Activated CD8-positive, alpha-beta memory T cell treated with anti-CD3 and anti-CD28 coated beads for 48 hours (primary cell): ENCODE data around the gene EFHD2.
"Not testable (repeated sequence)": the region's sequence is repeated elsewhere in the genome, so short reads cannot be mapped to it uniquely, and the experiment has no call there.

Source experiments
- DNase-seq, 3 experiments: peaks; one replicate each; pipeline ENCODE4 v3.0.0-alpha.2; 2020; ENCODE audit warnings: low read depth in 2 of 3, low spot score in 2 of 3

EFHD2 gene

DNA sequence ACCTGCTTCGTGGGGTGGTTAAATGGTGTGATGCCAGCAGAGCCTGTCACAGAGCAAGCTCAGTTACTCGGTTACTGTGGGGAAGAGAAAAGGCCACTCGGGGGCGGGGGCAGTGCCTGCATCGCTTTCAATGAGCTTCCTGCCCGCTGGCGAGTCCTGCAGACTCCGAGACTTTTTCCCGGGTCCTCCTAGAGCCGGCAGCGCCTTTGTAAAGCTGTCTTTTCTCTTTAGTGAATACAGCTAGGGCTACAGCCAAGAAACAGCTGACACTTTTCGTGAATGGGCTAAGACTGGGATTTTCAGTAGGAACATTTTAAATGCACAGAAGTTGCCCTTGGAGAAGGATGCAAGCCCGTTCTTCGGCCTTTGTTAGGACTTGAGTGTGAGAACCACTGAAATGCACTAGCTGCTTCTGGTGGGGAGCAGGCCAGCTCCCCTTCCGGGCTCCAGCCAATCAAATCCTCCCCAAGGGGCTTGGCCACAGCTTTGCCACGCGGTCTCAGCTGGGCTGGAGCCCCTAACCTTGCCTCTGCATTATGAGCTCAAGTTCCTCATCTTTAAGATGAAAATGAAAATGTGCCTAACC lies 23.4 kb upstream of the EFHD2 start:
- no peak for DNase-seq

DNA sequence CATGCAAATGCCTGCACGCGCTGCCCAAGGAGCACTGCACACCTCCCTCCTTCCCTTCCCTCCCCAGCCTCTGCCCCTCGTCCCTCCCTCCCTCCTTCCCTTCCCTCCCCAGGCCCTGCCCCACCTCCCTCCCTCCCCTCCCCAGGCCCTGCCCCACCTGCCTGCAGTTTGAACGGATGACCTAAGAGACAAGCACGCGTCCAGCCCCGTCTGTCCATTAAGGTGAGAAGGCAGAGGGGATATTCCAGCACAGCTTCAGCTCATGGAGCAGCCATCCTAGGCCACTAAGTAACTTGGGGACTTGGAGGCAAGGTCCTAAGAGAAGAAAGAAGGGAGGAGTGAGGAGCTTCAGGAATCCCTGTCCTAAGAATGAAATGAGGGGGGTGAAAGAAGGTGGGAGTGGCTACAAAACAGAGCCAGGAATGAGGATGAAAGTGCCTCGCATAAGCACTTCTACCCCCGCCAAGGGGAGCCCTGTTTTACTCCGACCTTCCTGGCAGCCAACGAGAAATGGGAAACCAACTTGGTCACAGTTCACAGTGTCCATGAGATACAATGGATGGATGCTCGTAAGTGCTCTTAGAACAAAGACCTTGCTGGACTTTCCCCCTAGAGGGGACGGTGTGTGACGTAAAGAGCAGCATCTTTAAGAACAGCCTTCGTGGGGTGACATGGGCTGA lies 21.3 kb upstream of the EFHD2 start:
- DNase-seq: no peak

DNA sequence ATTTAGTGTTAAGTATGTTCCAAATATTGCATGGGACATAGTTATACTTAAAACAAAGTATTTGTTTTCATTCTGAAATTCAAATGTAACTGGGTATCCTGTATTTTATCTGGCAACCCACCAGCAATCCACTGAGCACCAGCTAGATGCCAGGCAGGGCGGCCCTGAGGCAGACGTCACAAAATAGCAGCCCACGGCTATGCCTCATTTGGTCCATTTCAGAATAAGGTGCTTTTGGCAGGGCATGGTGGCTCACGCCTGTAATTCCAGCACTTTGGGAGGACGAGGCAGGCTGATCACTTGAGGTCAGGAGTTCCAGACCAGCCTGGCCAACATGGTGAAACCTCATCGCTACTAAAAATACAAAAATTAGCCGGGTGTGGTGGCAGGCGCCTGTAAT lies 19.9 kb upstream of the EFHD2 start:
- not testable (repeated sequence) for DNase-seq

GRCh38 chr1:15390667-15391066 lies 19.0 kb upstream of the EFHD2 start:
- DNase-seq: no peak

DNA sequence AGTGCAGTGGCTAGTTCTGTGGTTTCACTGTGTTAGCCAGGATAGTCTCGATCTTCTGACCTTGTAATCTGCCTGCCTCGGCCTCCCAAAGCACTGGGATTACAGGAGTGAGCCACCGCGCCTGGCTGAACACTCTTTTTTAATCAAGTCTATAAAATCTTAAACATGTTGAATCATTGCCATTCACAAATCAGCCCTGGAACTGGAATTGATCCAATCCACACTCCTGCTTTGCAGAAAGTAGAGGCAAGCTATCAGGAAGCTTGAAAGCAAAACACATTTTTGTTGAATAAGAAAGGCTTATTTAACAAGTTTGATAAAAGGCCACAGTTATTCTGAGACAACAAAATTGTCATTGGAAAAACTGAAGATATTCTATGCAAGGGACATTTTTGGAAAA lies 18.3 kb upstream of the EFHD2 start:
- DNase-seq: no peak

DNA sequence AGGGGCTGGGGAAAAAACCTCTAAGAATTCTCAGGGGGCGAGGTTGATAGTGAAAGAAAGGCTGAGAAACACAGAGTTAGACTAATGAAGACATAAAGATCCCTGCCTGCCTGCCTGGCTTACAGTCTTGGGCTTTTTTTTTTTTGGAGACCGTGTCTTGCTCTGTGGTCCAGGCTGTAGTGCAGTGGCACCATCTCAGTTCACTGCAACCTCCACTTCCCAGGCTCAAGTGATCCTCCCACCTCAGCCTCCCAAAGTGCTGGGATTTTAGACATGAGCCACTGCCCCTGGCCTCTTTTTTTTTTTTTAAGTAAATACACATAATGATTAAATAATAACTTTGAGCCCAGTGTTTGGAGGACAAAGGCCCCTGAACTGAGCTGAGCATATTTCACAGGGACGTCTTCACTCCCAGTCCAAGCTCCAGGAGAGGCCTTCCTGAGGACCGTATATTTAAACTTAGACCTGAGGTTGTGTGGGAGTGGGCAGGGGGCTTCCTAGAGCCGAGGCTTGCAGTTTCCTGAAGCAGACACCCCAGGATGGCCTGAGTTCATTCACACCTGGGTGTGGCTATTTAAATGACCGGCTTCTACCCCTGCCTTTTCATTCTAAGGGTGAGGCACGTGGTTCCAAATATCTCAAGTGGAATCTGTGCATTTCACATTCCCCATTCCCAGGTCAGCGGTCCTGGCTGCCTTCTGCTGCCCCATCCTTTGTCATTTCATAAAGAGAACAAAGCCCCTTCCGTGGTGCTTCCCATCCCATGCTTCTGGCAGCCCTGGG lies 16.0 kb upstream of the EFHD2 start:
- no peak for DNase-seq

GRCh38 chr1:15394258-15394690 lies 15.4 kb upstream of the EFHD2 start:
- no peak for DNase-seq

- DNase-seq: no peak
Observed at GRCh38 chr1:15397236-15397635, 12.5 kb upstream of the EFHD2 start.

DNA sequence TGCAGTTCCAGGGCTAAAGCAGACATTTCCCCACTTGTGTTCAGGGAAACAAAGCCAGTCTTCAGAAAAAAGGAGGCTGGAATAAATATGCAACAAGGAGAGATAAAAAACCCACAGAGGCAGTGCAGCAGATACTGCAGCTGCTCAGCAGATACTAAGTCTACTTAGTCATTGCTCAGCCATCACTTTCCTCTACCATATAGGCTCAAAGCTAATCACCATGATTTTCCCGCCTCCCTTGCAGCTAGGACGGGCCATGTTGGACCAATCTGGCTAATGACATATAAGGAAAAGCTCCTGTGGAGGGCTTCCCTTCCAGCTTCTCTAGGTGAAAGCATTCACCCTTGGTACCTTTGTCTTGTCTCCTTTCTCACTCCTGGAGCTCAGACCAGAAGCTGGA lies 10.0 kb upstream of the EFHD2 start:
- DNase-seq: no peak

DNA sequence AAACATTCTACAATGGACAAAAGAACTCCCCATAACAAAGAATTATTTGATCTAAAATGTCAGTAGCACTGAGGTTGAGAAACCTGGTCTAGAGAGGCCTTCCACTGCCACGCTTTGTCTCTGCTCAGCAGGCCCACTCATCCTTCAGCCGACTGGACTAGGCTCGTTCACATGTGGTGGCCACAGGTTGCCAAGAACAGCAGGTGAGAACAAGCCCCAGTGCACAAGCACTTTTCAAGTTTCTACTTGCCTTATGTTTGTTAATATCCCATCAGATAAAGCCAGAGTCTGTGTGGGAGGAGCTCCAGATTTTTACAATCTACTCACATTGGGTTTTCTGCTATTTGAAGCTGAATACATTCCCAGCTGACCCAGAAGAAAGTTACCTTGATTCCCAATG lies 9.1 kb upstream of the EFHD2 start:
- DNase-seq: no peak

DNA sequence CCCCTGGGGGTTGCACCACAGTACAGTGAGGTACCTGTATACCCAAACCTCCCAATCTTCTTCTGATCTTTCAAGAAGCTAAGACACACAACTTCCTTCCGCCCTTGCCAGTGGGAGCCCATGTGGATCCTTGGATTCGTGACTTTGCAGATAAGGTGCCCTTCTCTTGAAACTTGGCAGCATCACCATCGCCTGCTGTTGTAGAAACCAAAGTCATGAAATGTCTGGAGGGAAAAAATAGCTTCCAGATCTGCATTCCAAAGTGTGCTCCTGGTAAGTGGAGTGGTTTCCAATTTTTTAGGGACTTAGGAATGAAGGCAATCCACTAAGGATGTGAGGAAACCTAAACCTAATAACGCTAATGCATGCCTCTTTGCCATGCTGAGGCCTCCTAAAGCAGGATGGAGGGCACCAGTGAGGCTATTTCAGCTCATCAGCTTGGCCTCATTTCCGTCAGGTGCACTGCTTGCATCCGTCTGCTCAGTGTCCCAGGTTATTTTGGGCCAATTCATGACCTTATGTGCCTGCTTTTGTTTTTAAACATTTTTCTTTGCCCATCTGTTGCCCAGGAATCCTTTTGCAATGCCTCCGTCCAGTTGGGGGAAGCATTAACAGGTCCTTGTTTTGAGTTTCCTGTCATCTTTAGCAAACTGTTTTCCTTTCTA lies 8.2 kb upstream of the EFHD2 start:
- no peak for DNase-seq

GRCh38 chr1:15402809-15403450 lies 6.8 kb upstream of the EFHD2 start:
- DNase-seq: no peak

DNA sequence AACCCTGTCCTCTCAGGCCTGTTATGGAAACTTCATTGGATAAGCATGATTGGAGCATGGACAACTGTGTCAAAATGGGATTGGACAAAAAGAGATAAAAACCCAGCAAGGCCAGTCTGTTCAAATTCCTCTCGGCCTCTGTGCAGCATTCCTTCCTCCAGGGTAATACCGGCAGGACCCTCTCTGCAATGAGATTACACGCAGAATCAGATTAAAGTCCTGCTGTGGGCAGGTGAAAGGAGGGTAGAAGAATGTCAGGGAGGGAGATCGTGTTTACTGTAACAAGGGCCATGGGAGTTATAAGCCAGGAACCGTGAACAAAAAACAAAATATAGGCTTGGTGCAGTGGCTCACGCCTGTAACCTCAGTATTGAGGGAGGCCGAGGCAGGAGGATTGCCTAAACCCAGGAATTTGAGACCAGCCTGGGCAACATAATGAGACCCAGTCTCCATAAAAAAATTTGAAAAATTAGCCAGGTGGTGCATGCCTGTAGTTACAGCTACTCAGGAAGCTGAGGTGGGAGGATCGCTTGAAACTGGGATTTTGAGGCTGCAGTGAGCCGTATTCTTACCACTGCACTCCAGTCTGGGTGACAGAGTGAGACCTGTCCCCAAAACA lies 5.6 kb upstream of the EFHD2 start:
- no peak for DNase-seq

GRCh38 chr1:15405106-15405850 lies 4.4 kb upstream of the EFHD2 start:
- no peak for DNase-seq

DNA sequence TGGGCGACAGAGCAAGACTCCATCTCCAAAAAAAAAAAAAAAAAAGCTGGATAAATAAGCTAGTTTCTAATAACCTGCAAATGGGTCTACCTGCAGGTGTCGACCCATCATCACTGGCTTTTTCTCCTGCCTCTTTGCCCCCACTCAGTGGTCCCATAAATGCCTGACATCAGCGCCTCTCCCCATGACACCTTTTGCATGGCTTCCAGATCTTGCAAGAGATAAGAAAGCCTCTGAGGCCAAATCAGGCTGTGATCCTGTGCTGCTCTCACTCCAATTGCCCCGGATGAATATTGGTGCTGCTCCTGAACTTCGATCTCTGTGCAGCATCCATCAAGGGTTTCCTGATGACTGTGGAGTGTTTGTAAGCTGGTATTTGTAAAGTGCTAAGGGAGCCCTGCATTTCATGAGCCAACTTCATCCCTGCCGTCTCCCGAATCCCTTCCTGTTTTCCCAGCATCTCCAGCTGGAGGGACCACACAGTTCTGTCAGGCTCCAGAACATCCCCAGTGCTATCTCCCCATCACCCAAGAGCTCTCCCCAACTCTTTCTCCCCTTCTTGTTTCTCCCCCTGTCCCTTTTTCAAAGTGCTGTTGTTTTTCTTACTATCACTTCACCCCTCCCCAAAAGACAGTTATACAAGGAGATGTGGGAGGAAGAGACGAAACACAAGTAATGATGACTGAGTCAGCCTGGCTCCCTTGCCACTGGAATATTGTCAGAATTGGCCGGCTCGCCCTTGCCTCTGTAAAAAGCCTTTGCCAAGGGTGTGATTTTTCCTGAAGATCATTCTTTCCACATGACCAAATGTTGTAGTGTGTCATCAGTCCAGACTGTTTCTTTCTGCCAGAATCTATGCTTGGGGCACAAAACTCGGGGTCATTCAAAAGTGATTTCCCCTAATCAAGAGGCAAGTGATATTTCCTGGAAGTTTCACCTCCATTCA lies 2.8 kb upstream of the EFHD2 start:
- no peak for DNase-seq

- DNase-seq: no peak
Observed at GRCh38 chr1:15407580-15407979, 2.1 kb upstream of the EFHD2 start.

GRCh38 chr1:15408890-15409387 lies 749 bp upstream of the EFHD2 start:
- DNase-seq: no peak

- DNase-seq: no peak
Observed at GRCh38 chr1:15410223-15410883, 665 bp downstream of the EFHD2 start.
